SK-N-SH treated with all-trans-retinoic acid at 6 μM for 48 hours (cell line): Measurements from ENCODE around the gene DNAJA2.

ENCODE experiments used
- ARNTL ChIP-seq: fragments of 450-650 bp; formaldehyde crosslinking; IDR thresholded peaks from 2 replicates; pipeline ENCODE4 v1.5.0; 2020; ENCODE audit warnings: low read depth, mild to moderate bottlenecking, moderate library complexity, borderline replicate concordance
- CREB5 ChIP-seq: fragments of 250-450 bp; sonication (Bioruptor Pico); IDR thresholded peaks from 2 replicates; pipeline ENCODE4 v1.5.1; 2020; ENCODE audit warnings: low read depth, mild to moderate bottlenecking, moderate library complexity
- ESRRG ChIP-seq: fragments of 250-450 bp; sonication (Bioruptor Pico); IDR thresholded peaks from 2 replicates; pipeline ENCODE4 v1.6.1; 2021; ENCODE audit warnings: mild to moderate bottlenecking
- OSR1 ChIP-seq: fragments of 250-450 bp; sonication (Bioruptor Pico); IDR thresholded peaks from 2 replicates; pipeline ENCODE4 v1.8.0; 2022; ENCODE audit warnings: moderate library complexity, mild to moderate bottlenecking, inconsistent platforms
- PATZ1 ChIP-seq: fragments of 250-450 bp; sonication (Bioruptor Pico); IDR thresholded peaks from 2 replicates; pipeline ENCODE4 v1.8.0; 2020; ENCODE audit warnings: mild to moderate bottlenecking, moderate library complexity, borderline replicate concordance
- POU6F1 ChIP-seq: fragments of 250-450 bp; sonication (Bioruptor Pico); IDR thresholded peaks from 2 replicates; pipeline ENCODE4 v1.8.0; 2021; ENCODE audit warnings: low read depth, mild to moderate bottlenecking, moderate library complexity, borderline replicate concordance
- TSHZ2 ChIP-seq: fragments of 250-450 bp; sonication (Bioruptor Pico); IDR thresholded peaks from 2 replicates; pipeline ENCODE4 v1.5.0; 2020; ENCODE audit warnings: mild to moderate bottlenecking, moderate library complexity
- ZFP30 ChIP-seq: fragments of 450-650 bp; formaldehyde crosslinking; IDR thresholded peaks from 2 replicates; pipeline ENCODE4 v1.5.0; 2022; ENCODE audit warnings: mild to moderate bottlenecking, moderate library complexity
- ZNF565 ChIP-seq: fragments of 450-650 bp; formaldehyde crosslinking; conservative IDR thresholded peaks from 2 replicates; pipeline ENCODE4 v1.5.0; 2020; ENCODE audit warnings: low read depth, mild to moderate bottlenecking, moderate library complexity
- ZNF70 ChIP-seq: fragments of 450-650 bp; formaldehyde crosslinking; IDR thresholded peaks from 2 replicates; pipeline ENCODE4 v1.5.0; 2020; ENCODE audit warnings: mild to moderate bottlenecking, moderate library complexity

- TF ChIP-seq TSHZ2 (CRISPR knock-in tag), result peak; percentile 41; the same call in 1 of the 2 replicates
- no peak for TF ChIP-seq PATZ1 (CRISPR knock-in tag)
- TF ChIP-seq POU6F1 (CRISPR knock-in tag), result no peak
- TF ChIP-seq CREB5 (CRISPR knock-in tag), result no peak
- no peak for TF ChIP-seq ZNF565
- no peak for TF ChIP-seq ZNF70
- TF ChIP-seq ARNTL (CRISPR knock-in tag), result no peak
- no peak for TF ChIP-seq OSR1
- no peak for TF ChIP-seq ZFP30 (CRISPR knock-in tag)
- TF ChIP-seq ESRRG (CRISPR knock-in tag), result no peak
Measured at GRCh38 chr16:46986438-46986837, 13.0 kb upstream of the DNAJA2 start.
